HG02885 (cell line): ENCODE results near the gene ATP5F1D.

Experiments used
- ATAC-seq: cut with Tn5 transposase; IDR thresholded peaks from one replicate; pipeline ENCODE4 v1.9.1; 2021; ENCODE audit warnings: mild to moderate bottlenecking; ENCODE audit not compliant: unreplicated experiment, poor library complexity

Gene ATP5F1D

GRCh38 chr19:1278713-1279660 is 37.4 kb downstream of the ATP5F1D start:
- no peak for ATAC-seq

GRCh38 chr19:1279782-1280341 is 38.3 kb downstream of the ATP5F1D start:
- no peak for ATAC-seq

GRCh38 chr19:1280636-1281568 is 39.4 kb downstream of the ATP5F1D start:
- ATAC-seq: no peak

GRCh38 chr19:1281569-1282287 is 40.2 kb downstream of the ATP5F1D start:
- ATAC-seq: no peak

- ATAC-seq: no peak
Observed at GRCh38 chr19:1282588-1283206, 41.1 kb downstream of the ATP5F1D start.

GRCh38 chr19:1283207-1283916 is 41.8 kb downstream of the ATP5F1D start:
- no peak for ATAC-seq

- ATAC-seq: no peak
Observed at GRCh38 chr19:1283917-1284292, 42.4 kb downstream of the ATP5F1D start.

- no peak for ATAC-seq
Observed at GRCh38 chr19:1284293-1284978, 42.9 kb downstream of the ATP5F1D start.

- ATAC-seq: no peak
Observed at GRCh38 chr19:1284979-1285736, 43.6 kb downstream of the ATP5F1D start.

- ATAC-seq: no peak
Observed at GRCh38 chr19:1285737-1286360, 44.3 kb downstream of the ATP5F1D start, which contains the start of gene EFNA2. TSS of gene EFNA2 (plus strand) at chr19:1285873. CDS start at chr19:1286169, 296 bp downstream.

- no peak for ATAC-seq
Observed at GRCh38 chr19:1286487-1287353, 45.2 kb downstream of the ATP5F1D start.

GRCh38 chr19:1287354-1288225 is 46.0 kb downstream of the ATP5F1D start:
- ATAC-seq: no peak

GRCh38 chr19:1288226-1288612 is 46.7 kb downstream of the ATP5F1D start:
- ATAC-seq: no peak

GRCh38 chr19:1288833-1289685 is 47.5 kb downstream of the ATP5F1D start:
- no peak for ATAC-seq

GRCh38 chr19:1289686-1290025 is 48.1 kb downstream of the ATP5F1D start:
- no peak for ATAC-seq
